Measurements from ENCODE around the gene ASB16. TPM values are rescaled to one million over a fixed set of nuclear protein-coding genes. Genes with fewer than 3 reads are reported as not detected.

Gene ASB16
- total RNA-seq, 1 experiment from 2014 or later = 0.37 TPM

DNA sequence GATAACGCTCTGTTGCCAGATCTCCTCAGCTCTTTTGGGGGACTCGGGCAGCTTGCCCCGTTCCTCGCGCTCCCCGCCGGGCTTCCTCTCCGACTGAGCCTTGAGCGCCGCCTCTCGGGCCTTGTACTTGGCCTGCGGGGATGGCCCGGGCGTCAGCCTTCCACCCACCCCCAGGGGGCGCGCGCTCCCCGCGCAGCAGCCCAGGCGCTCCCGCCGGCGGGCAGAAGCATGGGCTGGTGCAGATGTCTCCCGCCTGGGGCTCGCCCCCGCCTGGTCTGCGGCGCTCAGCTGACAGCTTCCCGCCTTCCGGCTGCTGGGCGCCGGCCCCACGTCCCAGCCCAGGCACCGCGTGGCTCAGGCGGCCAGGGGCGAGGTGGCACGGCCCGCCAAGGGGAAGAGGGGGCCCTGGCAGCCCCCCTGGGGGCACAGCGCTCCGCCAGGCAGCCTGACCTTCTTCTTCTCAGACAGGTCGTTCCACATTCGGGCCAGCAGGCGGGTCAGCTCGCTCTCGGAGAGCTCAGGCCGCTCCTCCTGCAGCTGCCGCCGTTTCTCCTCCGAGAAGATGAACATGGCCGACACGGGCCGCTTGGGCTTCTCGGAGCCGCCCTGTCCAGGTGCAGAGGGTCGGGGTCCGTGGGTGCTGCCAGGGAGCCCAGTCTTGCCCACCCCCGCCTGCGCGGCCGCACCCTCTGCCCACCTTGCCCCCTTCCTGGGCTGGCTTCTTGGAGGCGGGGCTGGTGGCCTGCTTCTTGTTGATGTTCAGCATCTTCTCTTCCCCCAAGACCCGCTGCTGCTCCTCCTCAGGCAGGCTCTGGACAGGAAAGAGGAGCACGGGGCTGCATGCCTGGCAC is 40.1 kb downstream of the ASB16 start:
- ChIA-PET RAD21 (ENCODE audit: low non-redundant PET in 1 of 2, low total read pairs in 2 of 2, uncharacterized antibody in 2 of 2, unreplicated experiment in 2 of 2) (interaction anchor here in 1 of 2 experiments (0.7 to 1.2 kb wide), 2 partner anchors 116 to 139 kb away, joined by 3 to 4 read pairs; no protein-coding TSS in a partner anchor), CTCF (interaction anchor here (0.9 to 3.0 kb wide), 17 partner anchors 8 to 313 kb away, joined by 3 to 19 read pairs (median 7); partner anchors contain the start of genes FAM171A2, GRN, SLC25A39 and TMUB2), POLR2A (interaction anchor here (0.9 to 1.7 kb wide), 3 partner anchors 114 to 140 kb away, joined by 3 to 5 read pairs (median 3); partner anchors contain the start of genes G6PC3, GRN and SLC25A39)
- Histone ChIP-seq H2AFZ (ENCODE audit: low read depth, low read length, poor library complexity, severe bottlenecking) (no peak overlapping the region), H3K4me2 (ENCODE audit: low read length) (peak overlapping the region; percentile 70), H3K27me3 (ENCODE audit: insufficient read depth, low read length) (no peaks in the 10 kb centered on the region), H3K36me3 (ENCODE audit: control insufficient read depth in 1 of 2, insufficient read depth in 2 of 2, low read length in 2 of 2) (peaks cover 20 to 51% of the 10 kb centered on the region in 2 experiments; a peak in 3 of 4 replicates), H3K9ac (ENCODE audit: low read length) (peak overlapping the region; percentile 39), H3K4me1 (ENCODE audit: control insufficient read depth in 1 of 2, insufficient read depth in 2 of 2, low read length in 2 of 2) (peaks cover 19 to 49% of the 10 kb centered on the region in 2 experiments), H4K20me1 (ENCODE audit: insufficient read depth) (no peaks in the 10 kb centered on the region), H3K9me2 (ENCODE audit: insufficient read depth) (no peaks in the 10 kb centered on the region), H3K79me2 (ENCODE audit: insufficient read depth, low read length) (peaks cover 14% of the 10 kb centered on the region; the same call in 1 of the 2 replicates), H3K27ac (ENCODE audit: low read depth, low read length) (peak overlapping the region; percentile 42), H3K9me3 (ENCODE audit: control insufficient read depth in 1 of 2, insufficient read depth in 1 of 2, low read depth in 1 of 2, low read length in 2 of 2) (no peaks in the 10 kb centered on the region), H3K4me3 (replicated peaks in 1 of 2; ENCODE audit: low read depth in 1 of 2, low read length in 2 of 2) (0 out of 4 replicates have a peak overlapping the region, but pooled peaks of 1 of the 2 experiments have one; percentile 2)
- intact Hi-C loops (cut with micrococcal nuclease) = loop anchor here (2.0 to 10.0 kb wide), 2 partner anchors 116 to 314 kb away; no protein-coding TSS in a partner anchor
- no TSS peak for BruUV-seq (replicated peaks)
- no peak for TF ChIP-seq JUND (IDR thresholded peaks at IDR 0.05)
- no peak for TF ChIP-seq POLR2A (IDR thresholded peaks at IDR 0.05; ENCODE audit: borderline replicate concordance, extremely low read depth, insufficient read depth, insufficient read length)
- no peak for TF ChIP-seq CBX3 (IDR thresholded peaks at IDR 0.05; ENCODE audit: low read depth)
- TF ChIP-seq, protein P1, sequence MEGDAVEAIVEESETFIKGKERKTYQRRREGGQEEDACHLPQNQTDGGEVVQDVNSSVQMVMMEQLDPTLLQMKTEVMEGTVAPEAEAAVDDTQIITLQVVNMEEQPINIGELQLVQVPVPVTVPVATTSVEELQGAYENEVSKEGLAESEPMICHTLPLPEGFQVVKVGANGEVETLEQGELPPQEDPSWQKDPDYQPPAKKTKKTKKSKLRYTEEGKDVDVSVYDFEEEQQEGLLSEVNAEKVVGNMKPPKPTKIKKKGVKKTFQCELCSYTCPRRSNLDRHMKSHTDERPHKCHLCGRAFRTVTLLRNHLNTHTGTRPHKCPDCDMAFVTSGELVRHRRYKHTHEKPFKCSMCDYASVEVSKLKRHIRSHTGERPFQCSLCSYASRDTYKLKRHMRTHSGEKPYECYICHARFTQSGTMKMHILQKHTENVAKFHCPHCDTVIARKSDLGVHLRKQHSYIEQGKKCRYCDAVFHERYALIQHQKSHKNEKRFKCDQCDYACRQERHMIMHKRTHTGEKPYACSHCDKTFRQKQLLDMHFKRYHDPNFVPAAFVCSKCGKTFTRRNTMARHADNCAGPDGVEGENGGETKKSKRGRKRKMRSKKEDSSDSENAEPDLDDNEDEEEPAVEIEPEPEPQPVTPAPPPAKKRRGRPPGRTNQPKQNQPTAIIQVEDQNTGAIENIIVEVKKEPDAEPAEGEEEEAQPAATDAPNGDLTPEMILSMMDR (IDR thresholded peaks at IDR 0.05 in 2 of 3, conservative IDR thresholded peaks at IDR 0.05 in 1 of 3; ENCODE audit: borderline replicate concordance in 1 of 3, insufficient read depth in 1 of 3, low read depth in 2 of 3, low read length in 2 of 3) = peak; percentile 90 to 99 (median 99)
- TF ChIP-seq SP1 (IDR thresholded peaks at IDR 0.05; ENCODE audit: low read depth) = no peak
- TF ChIP-seq, protein P2, sequence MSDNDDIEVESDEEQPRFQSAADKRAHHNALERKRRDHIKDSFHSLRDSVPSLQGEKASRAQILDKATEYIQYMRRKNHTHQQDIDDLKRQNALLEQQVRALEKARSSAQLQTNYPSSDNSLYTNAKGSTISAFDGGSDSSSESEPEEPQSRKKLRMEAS (IDR thresholded peaks at IDR 0.05) = peak; percentile 92
- TF ChIP-seq YY1 (IDR thresholded peaks at IDR 0.05; ENCODE audit: extremely low read depth, insufficient replicate concordance, low read depth, low read length) = peak; percentile 70
- peak; percentile 90 for TF ChIP-seq EGR1 (IDR thresholded peaks at IDR 0.05; ENCODE audit: low read depth)
- TF ChIP-seq ELF1 (IDR thresholded peaks at IDR 0.05; ENCODE audit: borderline replicate concordance, low read depth) = no peak
- TF ChIP-seq ZFX (IDR thresholded peaks at IDR 0.05) = peak; percentile 33; the same call in 1 of the 2 replicates
- no peak for TF ChIP-seq ZNF274 (IDR thresholded peaks at IDR 0.05; ENCODE audit: low read depth, low read length)
- no peak for TF ChIP-seq FOSL1 (IDR thresholded peaks at IDR 0.05; ENCODE audit: low read depth)
- peak; percentile 56 for TF ChIP-seq POLR2AphosphoS5 (IDR thresholded peaks at IDR 0.05; ENCODE audit: low read depth, low read length)
- TF ChIP-seq SIN3A (IDR thresholded peaks at IDR 0.05; ENCODE audit: low read depth) = no peak
- no peak for TF ChIP-seq TCF7L2 (IDR thresholded peaks at IDR 0.05; ENCODE audit: borderline replicate concordance, extremely low read depth, insufficient read depth, insufficient read length)
- no peak for TF ChIP-seq SRF (IDR thresholded peaks at IDR 0.05; ENCODE audit: low read depth)
- TF ChIP-seq, protein P3, sequence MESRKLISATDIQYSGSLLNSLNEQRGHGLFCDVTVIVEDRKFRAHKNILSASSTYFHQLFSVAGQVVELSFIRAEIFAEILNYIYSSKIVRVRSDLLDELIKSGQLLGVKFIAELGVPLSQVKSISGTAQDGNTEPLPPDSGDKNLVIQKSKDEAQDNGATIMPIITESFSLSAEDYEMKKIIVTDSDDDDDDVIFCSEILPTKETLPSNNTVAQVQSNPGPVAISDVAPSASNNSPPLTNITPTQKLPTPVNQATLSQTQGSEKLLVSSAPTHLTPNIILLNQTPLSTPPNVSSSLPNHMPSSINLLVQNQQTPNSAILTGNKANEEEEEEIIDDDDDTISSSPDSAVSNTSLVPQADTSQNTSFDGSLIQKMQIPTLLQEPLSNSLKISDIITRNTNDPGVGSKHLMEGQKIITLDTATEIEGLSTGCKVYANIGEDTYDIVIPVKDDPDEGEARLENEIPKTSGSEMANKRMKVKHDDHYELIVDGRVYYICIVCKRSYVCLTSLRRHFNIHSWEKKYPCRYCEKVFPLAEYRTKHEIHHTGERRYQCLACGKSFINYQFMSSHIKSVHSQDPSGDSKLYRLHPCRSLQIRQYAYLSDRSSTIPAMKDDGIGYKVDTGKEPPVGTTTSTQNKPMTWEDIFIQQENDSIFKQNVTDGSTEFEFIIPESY (IDR thresholded peaks at IDR 0.05; ENCODE audit: extremely low read depth, insufficient replicate concordance, low read length) = peak; percentile 35
- TF ChIP-seq RAD21 (IDR thresholded peaks at IDR 0.05; ENCODE audit: low read depth) = peak; percentile 99
- peak; percentile 88 for ATAC-seq
- DNase-seq (ENCODE audit: low read depth, low spot score) = peak; percentile 63

Data from HCT116 (cell line).